GM12872 (cell line): ENCODE measurements around the gene MPDU1.
A peak's percentile ranks its signal among the peaks of the same experiment; 100 is the strongest.

Experiments
- TF ChIP-seq, protein P1 (sequence below): IDR thresholded peaks from 3 replicates; pipeline ENCODE4 v1.5.1; 2011; ENCODE audit warnings: low read depth, mild to moderate bottlenecking, low read length, moderate library complexity; ENCODE audit not compliant: insufficient read depth

The MPDU1 gene

DNA sequence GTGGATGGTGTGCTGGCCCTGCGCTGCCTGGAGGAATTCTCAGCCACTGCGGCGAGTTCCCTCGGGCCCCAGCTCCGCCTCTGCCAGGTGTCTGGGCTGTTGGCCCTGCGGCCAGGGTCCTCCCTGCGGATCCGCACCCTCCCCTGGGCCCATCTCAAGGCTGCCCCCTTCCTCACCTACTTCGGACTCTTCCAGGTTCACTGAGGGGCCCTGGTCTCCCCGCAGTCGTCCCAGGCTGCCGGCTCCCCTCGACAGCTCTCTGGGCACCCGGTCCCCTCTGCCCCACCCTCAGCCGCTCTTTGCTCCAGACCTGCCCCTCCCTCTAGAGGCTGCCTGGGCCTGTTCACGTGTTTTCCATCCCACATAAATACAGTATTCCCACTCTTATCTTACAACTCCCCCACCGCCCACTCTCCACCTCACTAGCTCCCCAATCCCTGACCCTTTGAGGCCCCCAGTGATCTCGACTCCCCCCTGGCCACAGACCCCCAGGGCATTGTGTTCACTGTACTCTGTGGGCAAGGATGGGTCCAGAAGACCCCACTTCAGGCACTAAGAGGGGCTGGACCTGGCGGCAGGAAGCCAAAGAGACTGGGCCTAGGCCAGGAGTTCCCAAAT lies 26.4 kb upstream of the MPDU1 start:
- TF ChIP-seq, protein P1, sequence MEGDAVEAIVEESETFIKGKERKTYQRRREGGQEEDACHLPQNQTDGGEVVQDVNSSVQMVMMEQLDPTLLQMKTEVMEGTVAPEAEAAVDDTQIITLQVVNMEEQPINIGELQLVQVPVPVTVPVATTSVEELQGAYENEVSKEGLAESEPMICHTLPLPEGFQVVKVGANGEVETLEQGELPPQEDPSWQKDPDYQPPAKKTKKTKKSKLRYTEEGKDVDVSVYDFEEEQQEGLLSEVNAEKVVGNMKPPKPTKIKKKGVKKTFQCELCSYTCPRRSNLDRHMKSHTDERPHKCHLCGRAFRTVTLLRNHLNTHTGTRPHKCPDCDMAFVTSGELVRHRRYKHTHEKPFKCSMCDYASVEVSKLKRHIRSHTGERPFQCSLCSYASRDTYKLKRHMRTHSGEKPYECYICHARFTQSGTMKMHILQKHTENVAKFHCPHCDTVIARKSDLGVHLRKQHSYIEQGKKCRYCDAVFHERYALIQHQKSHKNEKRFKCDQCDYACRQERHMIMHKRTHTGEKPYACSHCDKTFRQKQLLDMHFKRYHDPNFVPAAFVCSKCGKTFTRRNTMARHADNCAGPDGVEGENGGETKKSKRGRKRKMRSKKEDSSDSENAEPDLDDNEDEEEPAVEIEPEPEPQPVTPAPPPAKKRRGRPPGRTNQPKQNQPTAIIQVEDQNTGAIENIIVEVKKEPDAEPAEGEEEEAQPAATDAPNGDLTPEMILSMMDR = no peak

DNA sequence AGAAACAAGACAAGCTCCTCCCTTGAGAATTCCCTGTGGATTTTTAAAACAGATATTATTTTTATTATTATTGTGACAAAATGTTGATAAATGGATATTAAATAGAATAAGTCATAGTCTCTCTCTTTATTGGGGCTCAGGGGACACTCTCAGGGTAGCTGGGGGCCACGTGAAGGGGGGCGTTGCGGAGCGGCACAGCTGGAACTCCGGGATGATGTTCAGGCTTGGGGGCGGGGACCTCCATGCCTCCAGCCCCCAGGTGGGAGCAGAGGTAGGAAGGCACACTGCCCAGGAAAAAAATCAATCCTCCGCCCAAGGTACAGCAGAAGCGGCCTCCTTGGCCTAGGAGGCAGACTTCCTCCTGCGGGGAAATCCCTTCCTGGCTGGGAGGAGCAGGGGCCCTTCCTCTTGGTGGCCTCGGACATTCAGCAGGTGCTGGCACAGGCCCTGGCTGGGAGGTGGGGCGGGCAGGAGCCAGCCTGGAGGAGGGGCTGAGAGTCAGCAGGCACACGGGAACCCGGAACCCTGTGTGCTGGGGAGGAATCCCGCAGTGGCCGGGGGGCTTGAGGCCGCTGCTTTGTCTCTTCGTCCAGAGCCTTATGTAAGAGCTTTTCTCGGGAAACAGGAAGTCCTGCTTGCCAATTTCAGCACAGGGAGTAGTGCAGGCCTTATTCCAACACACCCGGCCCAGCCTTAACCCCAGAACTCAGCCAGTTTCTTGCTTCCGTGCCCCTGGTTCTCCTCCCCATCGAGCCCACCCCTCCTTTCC lies 25.7 kb upstream of the MPDU1 start:
- TF ChIP-seq, protein P1 = no peak

DNA sequence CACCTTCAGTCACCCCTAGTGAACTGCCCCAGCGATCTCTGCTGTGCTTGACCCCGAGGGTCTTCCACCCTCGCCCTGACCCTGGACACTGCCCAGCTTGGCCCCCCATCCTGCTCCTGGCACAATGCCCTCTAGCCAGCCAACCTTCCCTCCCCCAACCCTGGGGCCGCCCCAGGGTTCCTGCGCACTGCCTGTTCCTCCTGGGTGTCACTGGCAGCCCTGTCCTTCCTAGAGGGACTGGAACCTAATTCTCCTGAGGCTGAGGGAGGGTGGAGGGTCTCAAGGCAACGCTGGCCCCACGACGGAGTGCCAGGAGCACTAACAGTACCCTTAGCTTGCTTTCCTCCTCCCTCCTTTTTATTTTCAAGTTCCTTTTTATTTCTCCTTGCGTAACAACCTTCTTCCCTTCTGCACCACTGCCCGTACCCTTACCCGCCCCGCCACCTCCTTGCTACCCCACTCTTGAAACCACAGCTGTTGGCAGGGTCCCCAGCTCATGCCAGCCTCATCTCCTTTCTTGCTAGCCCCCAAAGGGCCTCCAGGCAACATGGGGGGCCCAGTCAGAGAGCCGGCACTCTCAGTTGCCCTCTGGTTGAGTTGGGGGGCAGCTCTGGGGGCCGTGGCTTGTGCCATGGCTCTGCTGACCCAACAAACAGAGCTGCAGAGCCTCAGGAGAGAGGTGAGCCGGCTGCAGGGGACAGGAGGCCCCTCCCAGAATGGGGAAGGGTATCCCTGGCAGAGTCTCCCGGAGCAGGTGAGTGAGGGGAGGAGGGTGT lies 24.9 kb upstream of the MPDU1 start, which contains the start of gene TNFSF13:
TSS of gene TNFSF13 (plus strand) at position 207 of the 776 bp plus-strand sequence. CDS start at position 497, 290 bp downstream.
- TF ChIP-seq, protein P1 = no peak

DNA sequence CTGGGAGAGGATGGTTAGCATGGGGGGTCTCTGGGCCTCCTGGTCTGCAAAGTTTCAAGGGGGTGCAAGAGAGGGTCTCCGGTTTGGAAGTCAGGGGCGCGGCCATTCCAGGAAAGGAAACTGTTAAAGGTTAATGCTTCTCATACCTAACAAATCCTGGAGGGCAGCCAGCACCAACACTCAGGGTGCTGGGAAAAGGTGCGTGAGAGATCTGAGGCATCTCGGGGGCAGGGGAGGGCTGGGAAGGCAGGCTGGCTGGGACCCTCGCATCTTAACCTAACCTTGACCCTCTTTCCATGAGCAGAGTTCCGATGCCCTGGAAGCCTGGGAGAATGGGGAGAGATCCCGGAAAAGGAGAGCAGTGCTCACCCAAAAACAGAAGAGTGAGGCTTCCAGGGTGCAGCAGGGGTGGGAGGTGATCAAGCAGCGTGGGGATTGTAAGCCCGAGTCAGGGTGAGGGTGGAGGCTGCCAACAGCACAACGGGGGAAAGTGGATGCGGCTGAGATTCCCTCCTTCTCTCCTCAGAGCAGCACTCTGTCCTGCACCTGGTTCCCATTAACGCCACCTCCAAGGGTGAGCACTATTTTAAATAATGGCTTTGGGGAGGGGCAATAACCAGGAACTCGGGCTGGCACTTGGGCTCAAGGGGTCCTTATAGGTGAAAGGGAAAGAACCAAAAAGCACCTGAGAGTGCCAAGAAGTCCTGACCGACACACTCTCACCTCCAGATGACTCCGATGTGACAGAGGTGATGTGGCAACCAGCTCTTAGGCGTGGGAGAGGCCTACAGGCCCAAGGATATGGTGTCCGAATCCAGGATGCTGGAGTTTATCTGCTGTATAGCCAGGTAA lies 24.1 kb upstream of the MPDU1 start:
- TF ChIP-seq, protein P1 = no peak

DNA sequence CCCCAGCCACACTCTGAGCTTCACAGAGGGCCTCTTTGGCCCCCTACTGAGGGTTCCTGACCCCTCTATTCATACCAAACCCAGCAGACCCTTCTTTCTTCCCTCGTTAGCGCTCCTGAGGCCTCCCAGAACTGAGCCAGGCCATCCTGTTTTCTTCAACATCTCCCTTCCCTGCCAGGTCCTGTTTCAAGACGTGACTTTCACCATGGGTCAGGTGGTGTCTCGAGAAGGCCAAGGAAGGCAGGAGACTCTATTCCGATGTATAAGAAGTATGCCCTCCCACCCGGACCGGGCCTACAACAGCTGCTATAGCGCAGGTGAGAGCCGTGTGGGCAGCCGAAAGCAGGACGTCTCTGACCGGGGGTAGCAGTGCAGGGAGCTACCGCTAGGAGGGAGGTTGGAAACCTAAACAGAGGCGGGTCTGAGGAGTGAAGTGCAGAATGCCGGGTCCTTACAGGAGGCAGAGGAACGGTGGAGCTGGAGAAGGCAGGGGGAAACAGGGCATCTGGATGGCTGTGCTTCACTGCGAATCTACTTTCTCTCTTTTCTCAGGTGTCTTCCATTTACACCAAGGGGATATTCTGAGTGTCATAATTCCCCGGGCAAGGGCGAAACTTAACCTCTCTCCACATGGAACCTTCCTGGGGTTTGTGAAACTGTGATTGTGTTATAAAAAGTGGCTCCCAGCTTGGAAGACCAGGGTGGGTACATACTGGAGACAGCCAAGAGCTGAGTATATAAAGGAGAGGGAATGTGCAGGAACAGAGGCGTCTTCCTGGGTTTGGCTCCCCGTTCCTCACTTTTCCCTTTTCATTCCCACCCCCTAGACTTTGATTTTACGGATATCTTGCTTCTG lies 23.3 kb upstream of the MPDU1 start:
- TF ChIP-seq, protein P1 = peak; percentile 81

DNA sequence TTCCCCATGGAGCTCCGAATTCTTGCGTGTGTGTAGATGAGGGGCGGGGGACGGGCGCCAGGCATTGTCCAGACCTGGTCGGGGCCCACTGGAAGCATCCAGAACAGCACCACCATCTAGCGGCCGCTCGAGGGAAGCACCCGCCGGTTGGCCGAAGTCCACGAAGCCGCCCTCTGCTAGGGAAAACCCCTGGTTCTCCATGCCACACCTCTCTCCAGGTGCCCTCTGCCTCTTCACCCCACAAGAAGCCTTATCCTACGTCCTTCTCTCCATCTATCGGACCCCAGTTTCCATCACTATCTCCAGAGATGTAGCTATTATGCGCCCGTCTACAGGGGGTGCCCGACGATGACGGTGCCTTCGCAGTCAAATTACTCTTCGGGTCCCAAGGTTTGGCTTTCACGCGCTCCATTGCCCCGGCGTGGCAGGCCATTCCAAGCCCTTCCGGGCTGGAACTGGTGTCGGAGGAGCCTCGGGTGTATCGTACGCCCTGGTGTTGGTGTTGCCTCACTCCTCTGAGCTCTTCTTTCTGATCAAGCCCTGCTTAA lies 22.6 kb upstream of the MPDU1 start:
- TF ChIP-seq, protein P1 = peak; percentile 95
